WI38 (cell line): ENCODE measurements around the gene PCA3.

Experiments used
- H3K4me3 ChIP-seq: 2 replicates; pipeline ENCODE4 v1.5.1; 2011; ENCODE audit warnings: low read depth, mild to moderate bottlenecking, control low read depth, low read length
- CTCF ChIP-seq: IDR thresholded peaks from 2 replicates; pipeline ENCODE4 v1.5.1; 2012; ENCODE audit warnings: low read depth, mild to moderate bottlenecking, control low read depth, low read length

PCA3 gene

GRCh38 chr9:76756268-76756640 lies 8.0 kb upstream of the PCA3 start:
- H3K4me3 ChIP-seq: no peak overlapping the region
- 0 out of 2 replicates have a peak, but pooled peaks have one; percentile 12 for TF ChIP-seq CTCF

GRCh38 chr9:76756941-76757673 lies 7.1 kb upstream of the PCA3 start:
- no peak overlapping the region for H3K4me3 ChIP-seq
- no peak for TF ChIP-seq CTCF

GRCh38 chr9:76758476-76758875 lies 5.8 kb upstream of the PCA3 start:
- no peak for TF ChIP-seq CTCF
- H3K4me3 ChIP-seq: no peak overlapping the region

GRCh38 chr9:76759732-76760131 lies 4.5 kb upstream of the PCA3 start:
- TF ChIP-seq CTCF: no peak
- no peak overlapping the region for H3K4me3 ChIP-seq

- TF ChIP-seq CTCF: no peak
- no peak overlapping the region for H3K4me3 ChIP-seq
Measured at GRCh38 chr9:76761448-76761847, 2.8 kb upstream of the PCA3 start.

- no peak for TF ChIP-seq CTCF
- H3K4me3 ChIP-seq: no peak overlapping the region
Measured at GRCh38 chr9:76766126-76766525, 1.9 kb downstream of the PCA3 start.

- H3K4me3 ChIP-seq: no peak overlapping the region
- TF ChIP-seq CTCF: no peak
Measured at GRCh38 chr9:76772686-76773445, 8.6 kb downstream of the PCA3 start.
